Mammary epithelial cell (primary cell): ENCODE data around the gene NEB.

Experiments used
- CTCF ChIP-seq, 2 donors: IDR thresholded peaks in 1 of 2; conservative IDR thresholded peaks in 1 of 2; 2 replicates each; pipeline ENCODE4 v1.5.1; 2011 to 2012; ENCODE audit warnings: inconsistent platforms in 2 of 2, low read length in 2 of 2, mild to moderate bottlenecking in 2 of 2, control low read depth in 1 of 2, low read depth in 1 of 2; ENCODE audit not compliant: insufficient read depth in 1 of 2; ENCODE audit errors: extremely low read depth in 1 of 2
- EZH2 ChIP-seq: IDR thresholded peaks from 2 replicates; pipeline ENCODE4 v1.6.1; 2012; ENCODE audit warnings: low read length, inconsistent platforms, borderline replicate concordance

GRCh38 chr2:151568501-151568900 is 165.8 kb downstream of the NEB start:
- TF ChIP-seq CTCF (conservative IDR thresholded peaks at IDR 0.05 in 1 of 2, IDR thresholded peaks at IDR 0.05 in 1 of 2; ENCODE audit: extremely low read depth in 1 of 2, insufficient read depth in 1 of 2, low read depth in 1 of 2, low read length in 2 of 2) (no peak), EZH2 (no peak)
